Astrocyte (in vitro differentiated cells and primary cell): ENCODE measurements around the gene CPOX. TPM values are rescaled to one million over a fixed set of nuclear protein-coding genes. Genes with fewer than 3 reads are reported as not detected.

ENCODE experiments used
- DNase-seq: peaks from one replicate; pipeline ENCODE4 v3.0.0-alpha.2; 2010; ENCODE audit warnings: low read depth
- FAIRE-seq: peaks from 2 replicates; lab custom pipeline; 2011; peaks lifted over from hg19 to GRCh38; lab: Jason Lieb, UNC
- H2AFZ ChIP-seq: 2 replicates; pipeline ENCODE4 v1.6.0; 2012; ENCODE audit warnings: low read depth, low read length, inconsistent platforms
- H3K27ac ChIP-seq: 2 replicates; pipeline ENCODE4 v1.5.1; 2011; ENCODE audit warnings: low read depth, low read length, inconsistent platforms
- H3K27me3 ChIP-seq: 2 replicates; pipeline ENCODE4 v1.6.0; 2011; ENCODE audit warnings: low read length, inconsistent platforms; ENCODE audit not compliant: insufficient read depth
- H3K36me3 ChIP-seq: 2 replicates; pipeline ENCODE4 v1.5.1; 2011; ENCODE audit warnings: low read length, inconsistent platforms; ENCODE audit not compliant: insufficient read depth
- H3K4me1 ChIP-seq: 2 replicates; pipeline ENCODE4 v1.5.1; 2011; ENCODE audit warnings: low read length, inconsistent platforms; ENCODE audit not compliant: insufficient read depth
- H3K4me2 ChIP-seq: 2 replicates; pipeline ENCODE4 v1.6.0; 2012; ENCODE audit warnings: low read length, inconsistent platforms
- H3K4me3 ChIP-seq: 2 replicates; pipeline ENCODE4 v1.5.1; 2011; ENCODE audit warnings: low read depth, mild to moderate bottlenecking, low read length, inconsistent platforms; ENCODE audit not compliant: insufficient read depth
- H3K79me2 ChIP-seq: 2 replicates; pipeline ENCODE4 v1.6.0; 2012; ENCODE audit warnings: mild to moderate bottlenecking, low read length, inconsistent platforms; ENCODE audit not compliant: insufficient read depth
- H3K9ac ChIP-seq: 2 replicates; pipeline ENCODE4 v1.6.0; 2012; ENCODE audit warnings: mild to moderate bottlenecking, low read length, inconsistent platforms
- H3K9me3 ChIP-seq: 2 replicates; pipeline ENCODE4 v1.5.1; 2012; ENCODE audit warnings: low read depth, mild to moderate bottlenecking, low read length, inconsistent platforms; ENCODE audit not compliant: insufficient read depth
- H4K20me1 ChIP-seq: 2 replicates; pipeline ENCODE4 v1.6.0; 2012; ENCODE audit warnings: low read length, inconsistent platforms; ENCODE audit not compliant: insufficient read depth
- H3K27ac Mint-ChIP-seq: one replicate; pipeline ENCODE4 v1.8.0; 2021; ENCODE audit warnings: mild to moderate bottlenecking, mixed read lengths; ENCODE audit not compliant: unreplicated experiment
- H3K27me3 Mint-ChIP-seq: one replicate; pipeline ENCODE4 v1.8.0; 2021; ENCODE audit warnings: low read depth, mixed read lengths; ENCODE audit not compliant: unreplicated experiment
- H3K36me3 Mint-ChIP-seq: one replicate; pipeline ENCODE4 v1.8.0; 2021; ENCODE audit warnings: low read depth, mixed read lengths; ENCODE audit not compliant: unreplicated experiment
- H3K4me1 Mint-ChIP-seq: one replicate; pipeline ENCODE4 v1.8.0; 2021; ENCODE audit warnings: low read depth, mixed read lengths; ENCODE audit not compliant: unreplicated experiment
- H3K4me3 Mint-ChIP-seq: one replicate; pipeline ENCODE4 v1.8.0; 2021; ENCODE audit warnings: mild to moderate bottlenecking, moderate library complexity, mixed read lengths; ENCODE audit not compliant: unreplicated experiment
- H3K9me3 Mint-ChIP-seq: one replicate; pipeline ENCODE4 v1.8.0; 2021; ENCODE audit warnings: mild to moderate bottlenecking, mixed read lengths; ENCODE audit not compliant: unreplicated experiment
- CTCF ChIP-seq: IDR thresholded peaks from 2 replicates; pipeline ENCODE4 v1.5.1; 2011; ENCODE audit warnings: low read depth, mild to moderate bottlenecking, inconsistent platforms, low read length, moderate library complexity; ENCODE audit not compliant: insufficient read depth
- EZH2 ChIP-seq: IDR thresholded peaks from 2 replicates; pipeline ENCODE4 v1.6.1; 2012; ENCODE audit warnings: mild to moderate bottlenecking, low read length, inconsistent platforms; ENCODE audit not compliant: insufficient read depth
- total RNA-seq: library from RNA; stranded (reverse); gene quantifications from 2 replicates; pipeline ENCODE4 v1.2.1, GENCODE V29; 2021

Gene CPOX
- total RNA-seq, 1 donor from 2014 or later = 23.7 TPM

- H3K9ac ChIP-seq = no peak overlapping the region
- no peaks in the 10 kb centered on the region for H3K36me3 ChIP-seq
- Mint-ChIP-seq H3K36me3 (no peaks in the 10 kb centered on the region), H3K9me3 (no peaks in the 10 kb centered on the region), H3K27me3 (no peaks in the 10 kb centered on the region), H3K4me1 (no peaks in the 10 kb centered on the region), H3K4me3 (no peak overlapping the region), H3K27ac (no peak overlapping the region)
- no peaks in the 10 kb centered on the region for H3K79me2 ChIP-seq
- H4K20me1 ChIP-seq = no peaks in the 10 kb centered on the region
- H3K4me1 ChIP-seq = no peaks in the 10 kb centered on the region
- H3K4me3 ChIP-seq = no peak overlapping the region
- H3K27ac ChIP-seq = no peak overlapping the region
- H2AFZ ChIP-seq = no peak overlapping the region
- H3K4me2 ChIP-seq = no peak overlapping the region
- FAIRE-seq = no peak
- DNase-seq = no peak
- H3K27me3 ChIP-seq = no peaks in the 10 kb centered on the region
- H3K9me3 ChIP-seq = no peaks in the 10 kb centered on the region
- no peak for TF ChIP-seq EZH2
- TF ChIP-seq CTCF = no peak
Measured at GRCh38 chr3:98541695-98542094, 51.7 kb downstream of the CPOX start.

GRCh38 chr3:98540346-98540745, 53.1 kb downstream of the CPOX start:
- H3K27me3 Mint-ChIP-seq = no peaks in the 10 kb centered on the region
- no peaks in the 10 kb centered on the region for H3K9me3 ChIP-seq
- H3K9me3 Mint-ChIP-seq = no peaks in the 10 kb centered on the region
- H3K27me3 ChIP-seq = no peaks in the 10 kb centered on the region
- H3K27ac Mint-ChIP-seq = no peak overlapping the region
- no peaks in the 10 kb centered on the region for H3K36me3 ChIP-seq
- H3K79me2 ChIP-seq = no peaks in the 10 kb centered on the region
- no peaks in the 10 kb centered on the region for H4K20me1 ChIP-seq
- DNase-seq = no peak
- no peaks in the 10 kb centered on the region for H3K36me3 Mint-ChIP-seq
- H3K4me1 Mint-ChIP-seq = no peaks in the 10 kb centered on the region
- FAIRE-seq = no peak
- no peaks in the 10 kb centered on the region for H3K4me1 ChIP-seq
- H3K4me3 Mint-ChIP-seq = no peak overlapping the region
- no peak overlapping the region for H2AFZ ChIP-seq
- H3K9ac ChIP-seq = no peak overlapping the region
- TF ChIP-seq CTCF (no peak), EZH2 (no peak)
- no peak overlapping the region for H3K27ac ChIP-seq
- H3K4me2 ChIP-seq = no peak overlapping the region
- no peak overlapping the region for H3K4me3 ChIP-seq

- Histone ChIP-seq H3K4me1 (no peaks in the 10 kb centered on the region), H3K79me2 (no peaks in the 10 kb centered on the region), H3K27me3 (no peaks in the 10 kb centered on the region), H3K9ac (no peak overlapping the region), H3K27ac (no peak overlapping the region), H2AFZ (no peak overlapping the region), H3K9me3 (no peaks in the 10 kb centered on the region), H4K20me1 (no peaks in the 10 kb centered on the region), H3K4me2 (no peak overlapping the region), H3K4me3 (no peak overlapping the region), H3K36me3 (no peaks in the 10 kb centered on the region)
- no peaks in the 10 kb centered on the region for H3K4me1 Mint-ChIP-seq
- FAIRE-seq = no peak
- no peaks in the 10 kb centered on the region for H3K9me3 Mint-ChIP-seq
- no peak for DNase-seq
- no peak for TF ChIP-seq CTCF
- no peak for TF ChIP-seq EZH2
- H3K4me3 Mint-ChIP-seq = no peak overlapping the region
- no peaks in the 10 kb centered on the region for H3K36me3 Mint-ChIP-seq
- H3K27ac Mint-ChIP-seq = no peak overlapping the region
- no peaks in the 10 kb centered on the region for H3K27me3 Mint-ChIP-seq
Measured at GRCh38 chr3:98536456-98537017, 56.9 kb downstream of the CPOX start.
